ENCODE measurements around the gene LOXHD1. TPM values are rescaled to one million over a fixed set of nuclear protein-coding genes. Genes with fewer than 3 reads are reported as not detected.

LOXHD1 gene, protein sequence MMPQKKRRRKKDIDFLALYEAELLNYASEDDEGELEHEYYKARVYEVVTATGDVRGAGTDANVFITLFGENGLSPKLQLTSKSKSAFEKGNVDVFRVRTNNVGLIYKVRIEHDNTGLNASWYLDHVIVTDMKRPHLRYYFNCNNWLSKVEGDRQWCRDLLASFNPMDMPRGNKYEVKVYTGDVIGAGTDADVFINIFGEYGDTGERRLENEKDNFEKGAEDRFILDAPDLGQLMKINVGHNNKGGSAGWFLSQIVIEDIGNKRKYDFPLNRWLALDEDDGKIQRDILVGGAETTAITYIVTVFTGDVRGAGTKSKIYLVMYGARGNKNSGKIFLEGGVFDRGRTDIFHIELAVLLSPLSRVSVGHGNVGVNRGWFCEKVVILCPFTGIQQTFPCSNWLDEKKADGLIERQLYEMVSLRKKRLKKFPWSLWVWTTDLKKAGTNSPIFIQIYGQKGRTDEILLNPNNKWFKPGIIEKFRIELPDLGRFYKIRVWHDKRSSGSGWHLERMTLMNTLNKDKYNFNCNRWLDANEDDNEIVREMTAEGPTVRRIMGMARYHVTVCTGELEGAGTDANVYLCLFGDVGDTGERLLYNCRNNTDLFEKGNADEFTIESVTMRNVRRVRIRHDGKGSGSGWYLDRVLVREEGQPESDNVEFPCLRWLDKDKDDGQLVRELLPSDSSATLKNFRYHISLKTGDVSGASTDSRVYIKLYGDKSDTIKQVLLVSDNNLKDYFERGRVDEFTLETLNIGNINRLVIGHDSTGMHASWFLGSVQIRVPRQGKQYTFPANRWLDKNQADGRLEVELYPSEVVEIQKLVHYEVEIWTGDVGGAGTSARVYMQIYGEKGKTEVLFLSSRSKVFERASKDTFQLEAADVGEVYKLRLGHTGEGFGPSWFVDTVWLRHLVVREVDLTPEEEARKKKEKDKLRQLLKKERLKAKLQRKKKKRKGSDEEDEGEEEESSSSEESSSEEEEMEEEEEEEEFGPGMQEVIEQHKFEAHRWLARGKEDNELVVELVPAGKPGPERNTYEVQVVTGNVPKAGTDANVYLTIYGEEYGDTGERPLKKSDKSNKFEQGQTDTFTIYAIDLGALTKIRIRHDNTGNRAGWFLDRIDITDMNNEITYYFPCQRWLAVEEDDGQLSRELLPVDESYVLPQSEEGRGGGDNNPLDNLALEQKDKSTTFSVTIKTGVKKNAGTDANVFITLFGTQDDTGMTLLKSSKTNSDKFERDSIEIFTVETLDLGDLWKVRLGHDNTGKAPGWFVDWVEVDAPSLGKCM (N-terminal part only)
- total RNA-seq: under 1 TPM in 1 of 4 donors, not detected in 3; 0.16 TPM

DNA sequence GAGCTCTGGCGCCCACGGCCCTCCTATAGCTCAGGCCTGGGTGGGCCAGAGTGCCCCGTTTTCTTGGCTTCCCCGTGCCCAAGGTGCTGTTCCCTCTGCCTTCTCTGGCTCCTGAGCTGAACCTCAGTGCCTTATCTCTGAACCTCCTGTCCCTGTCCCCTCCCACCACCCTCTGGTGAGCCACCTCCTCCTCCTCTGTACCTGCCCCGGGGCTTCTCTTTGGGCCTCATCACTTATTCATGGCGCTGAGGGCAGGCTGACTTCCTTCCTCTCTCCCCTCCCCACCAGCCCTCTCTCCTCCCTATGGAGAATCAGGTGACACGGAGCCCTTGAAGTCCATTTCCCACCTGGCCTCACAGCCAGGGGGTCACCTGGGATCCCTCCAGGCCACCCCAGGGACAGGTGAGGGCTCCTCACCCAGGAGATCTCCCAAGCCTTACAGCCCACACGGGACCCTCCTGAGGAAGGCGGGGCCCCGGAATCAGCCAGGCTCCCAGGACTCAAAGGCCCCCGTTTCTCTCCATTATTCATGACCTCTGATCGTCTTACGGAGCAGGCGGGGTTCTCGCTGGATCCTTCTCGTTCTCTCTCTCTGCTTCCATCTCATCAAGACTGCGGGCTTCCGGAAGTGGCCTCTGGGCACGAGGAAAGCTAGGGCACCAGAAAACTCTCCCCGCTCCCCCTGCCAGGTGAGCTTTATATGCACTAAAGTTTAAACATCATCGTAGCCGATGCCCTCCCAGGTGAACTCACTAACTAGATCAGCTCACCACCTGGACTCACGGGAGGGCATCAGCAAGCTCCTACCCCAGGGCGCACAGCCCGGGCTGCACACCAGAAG is at the start of gene LOXHD1:
Gene LOXHD1, minus strand, starts transcription at position 106 of the 841 bp plus-strand sequence. CDS start 187 bp downstream, outside the sequence.
- in situ Hi-C loops (cut with MboI; ENCODE audit: low pct_ligation_motif_present in 1 of 4, low pct_unique_long_range_greater_than_20kb in 1 of 4, low sequenced_read_pairs in 3 of 4) (loop anchor here (5.0 to 25.0 kb wide), 7 partner anchors 95 to 513 kb away; no protein-coding TSS in a partner anchor), intact Hi-C loops (cut with DNase I; ENCODE audit: low total_unique reads) (loop anchor here (5.0 kb wide), 1 partner anchor 375 kb away; no protein-coding TSS in a partner anchor)
- TF ChIP-seq POLR2A (IDR thresholded peaks at IDR 0.05) (no peak), EP300 (IDR thresholded peaks at IDR 0.05; ENCODE audit: low read depth) (no peak), POLR2AphosphoS5 (IDR thresholded peaks at IDR 0.05) (no peak)
- TF ChIP-seq, protein P1, sequence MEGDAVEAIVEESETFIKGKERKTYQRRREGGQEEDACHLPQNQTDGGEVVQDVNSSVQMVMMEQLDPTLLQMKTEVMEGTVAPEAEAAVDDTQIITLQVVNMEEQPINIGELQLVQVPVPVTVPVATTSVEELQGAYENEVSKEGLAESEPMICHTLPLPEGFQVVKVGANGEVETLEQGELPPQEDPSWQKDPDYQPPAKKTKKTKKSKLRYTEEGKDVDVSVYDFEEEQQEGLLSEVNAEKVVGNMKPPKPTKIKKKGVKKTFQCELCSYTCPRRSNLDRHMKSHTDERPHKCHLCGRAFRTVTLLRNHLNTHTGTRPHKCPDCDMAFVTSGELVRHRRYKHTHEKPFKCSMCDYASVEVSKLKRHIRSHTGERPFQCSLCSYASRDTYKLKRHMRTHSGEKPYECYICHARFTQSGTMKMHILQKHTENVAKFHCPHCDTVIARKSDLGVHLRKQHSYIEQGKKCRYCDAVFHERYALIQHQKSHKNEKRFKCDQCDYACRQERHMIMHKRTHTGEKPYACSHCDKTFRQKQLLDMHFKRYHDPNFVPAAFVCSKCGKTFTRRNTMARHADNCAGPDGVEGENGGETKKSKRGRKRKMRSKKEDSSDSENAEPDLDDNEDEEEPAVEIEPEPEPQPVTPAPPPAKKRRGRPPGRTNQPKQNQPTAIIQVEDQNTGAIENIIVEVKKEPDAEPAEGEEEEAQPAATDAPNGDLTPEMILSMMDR (IDR thresholded peaks at IDR 0.05): no peak
- Histone ChIP-seq H3K9me3 (no peaks in the 10 kb centered on the region), H3K27me3 (no peaks in the 10 kb centered on the region), H3K4me3 (no peak within 1 kb of the TSS), H3K36me3 (no peaks in the 10 kb centered on the region), H3K4me1 (no peaks in the 10 kb centered on the region), H3K27ac (no peak within 1 kb of the TSS)
- DNase-seq: no peak
- 74% methylated on average over 25 of the region's 25 CpGs; no CpG with 5 or more reads in 1 of the 2 donors for WGBS, 2 donors (ENCODE audit: low coverage in 1 of 2)

DNA sequence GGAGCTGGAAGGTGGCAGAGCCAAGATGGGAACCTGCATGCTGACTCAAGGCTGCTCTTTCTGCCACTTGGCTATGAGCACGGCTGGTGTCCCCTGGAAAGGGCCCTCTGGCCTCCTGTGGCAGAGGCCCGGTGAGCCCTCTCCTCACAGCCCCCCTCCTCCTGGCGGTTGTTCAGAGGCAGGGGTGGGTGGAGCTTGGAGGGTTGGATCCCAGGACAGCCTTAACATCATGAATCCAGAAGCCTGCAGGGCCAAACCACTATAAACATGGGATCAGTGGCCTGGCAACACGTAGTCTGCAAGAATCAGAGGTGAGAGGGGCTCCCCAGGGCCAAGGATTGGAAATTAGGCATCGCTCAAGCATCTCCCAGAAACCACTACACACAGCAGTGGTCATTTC is 48.5 kb upstream of the LOXHD1 start:
- no peaks in the 10 kb centered on the region for H3K4me1 ChIP-seq
- no peaks in the 10 kb centered on the region for H3K36me3 ChIP-seq
- DNase-seq: no peak
- H3K27me3 ChIP-seq: no peaks in the 10 kb centered on the region
- intact Hi-C loops (cut with DNase I; ENCODE audit: low total_unique reads) (no loop called here), in situ Hi-C loops (cut with MboI; ENCODE audit: low pct_ligation_motif_present in 1 of 4, low pct_unique_long_range_greater_than_20kb in 1 of 4, low sequenced_read_pairs in 3 of 4) (no loop called here)
- H3K9me3 ChIP-seq: no peaks in the 10 kb centered on the region
- WGBS, 2 donors (ENCODE audit: low coverage in 1 of 2): 56 to 86% methylated on average over 1 to 4 of the region's 5 CpGs
- H3K4me3 ChIP-seq: no peak overlapping the region
- TF ChIP-seq, protein P1 (IDR thresholded peaks at IDR 0.05): no peak
- TF ChIP-seq POLR2A (IDR thresholded peaks at IDR 0.05): no peak
- TF ChIP-seq POLR2AphosphoS5 (IDR thresholded peaks at IDR 0.05): no peak
- TF ChIP-seq EP300 (IDR thresholded peaks at IDR 0.05; ENCODE audit: low read depth): no peak
- no peak overlapping the region for H3K27ac ChIP-seq

DNA sequence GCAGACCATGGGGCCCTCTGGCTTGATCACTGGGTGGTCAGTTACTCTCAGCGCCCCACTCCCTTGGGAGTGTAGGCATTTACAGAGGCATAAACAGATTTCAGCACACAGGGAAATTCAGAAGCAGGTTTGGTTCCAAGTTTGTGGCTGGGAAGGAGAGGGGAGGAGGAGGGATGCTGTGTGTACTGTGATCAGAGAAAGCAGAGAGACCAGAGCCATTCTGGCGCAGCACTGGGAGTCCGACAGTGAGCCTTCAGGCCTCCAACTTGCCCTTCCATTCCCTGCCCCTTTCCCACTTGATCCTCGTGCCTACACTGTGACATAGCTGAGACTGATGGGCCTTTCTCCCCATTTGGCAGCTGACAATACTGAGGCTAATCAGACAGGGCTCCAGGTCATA is 47.8 kb upstream of the LOXHD1 start:
- no peak overlapping the region for H3K4me3 ChIP-seq
- no peaks in the 10 kb centered on the region for H3K4me1 ChIP-seq
- in situ Hi-C loops (cut with MboI; ENCODE audit: low pct_ligation_motif_present in 1 of 4, low pct_unique_long_range_greater_than_20kb in 1 of 4, low sequenced_read_pairs in 3 of 4) (no loop called here), intact Hi-C loops (cut with DNase I; ENCODE audit: low total_unique reads) (no loop called here)
- no peak for DNase-seq
- TF ChIP-seq POLR2AphosphoS5 (IDR thresholded peaks at IDR 0.05) (no peak), POLR2A (IDR thresholded peaks at IDR 0.05) (no peak), EP300 (IDR thresholded peaks at IDR 0.05; ENCODE audit: low read depth) (no peak)
- no peaks in the 10 kb centered on the region for H3K36me3 ChIP-seq
- WGBS, 2 donors (ENCODE audit: low coverage in 1 of 2): 91% methylated on average over 4 of the region's 4 CpGs; no CpG with 5 or more reads in 1 of the 2 donors
- no peak overlapping the region for H3K27ac ChIP-seq
- H3K9me3 ChIP-seq: no peaks in the 10 kb centered on the region
- H3K27me3 ChIP-seq: no peaks in the 10 kb centered on the region

DNA sequence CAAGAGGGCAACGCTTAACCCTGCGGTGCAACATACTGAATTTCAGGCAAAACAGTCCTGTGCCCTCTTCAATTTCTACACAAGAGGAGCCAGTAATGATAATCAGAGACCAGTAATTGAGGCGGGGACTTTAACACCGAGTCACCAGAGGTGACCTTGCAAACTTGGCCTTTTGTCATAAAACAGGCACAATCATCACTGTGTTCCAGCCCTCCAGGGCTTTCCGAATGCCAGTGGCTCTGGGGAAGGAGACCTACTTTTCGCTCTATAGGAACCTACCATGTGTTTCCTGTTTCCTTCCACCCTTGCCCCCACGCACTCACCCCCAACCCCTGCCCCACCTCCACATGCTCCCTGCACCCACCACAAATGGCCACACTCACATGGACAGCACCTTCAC is 47.2 kb upstream of the LOXHD1 start:
- in situ Hi-C loops (cut with MboI; ENCODE audit: low pct_ligation_motif_present in 1 of 4, low pct_unique_long_range_greater_than_20kb in 1 of 4, low sequenced_read_pairs in 3 of 4) (no loop called here), intact Hi-C loops (cut with DNase I; ENCODE audit: low total_unique reads) (no loop called here)
- no peaks in the 10 kb centered on the region for H3K9me3 ChIP-seq
- TF ChIP-seq EP300 (IDR thresholded peaks at IDR 0.05; ENCODE audit: low read depth): no peak
- TF ChIP-seq POLR2A (IDR thresholded peaks at IDR 0.05): no peak
- TF ChIP-seq, protein P1 (IDR thresholded peaks at IDR 0.05): no peak
- TF ChIP-seq POLR2AphosphoS5 (IDR thresholded peaks at IDR 0.05): no peak
- H3K27me3 ChIP-seq: no peaks in the 10 kb centered on the region
- no peak for DNase-seq
- H3K27ac ChIP-seq: no peak overlapping the region
- H3K4me1 ChIP-seq: no peaks in the 10 kb centered on the region
- H3K36me3 ChIP-seq: no peaks in the 10 kb centered on the region
- 72 to 74% methylated on average over 7 of the region's 7 CpGs for WGBS, 2 donors (ENCODE audit: low coverage in 1 of 2)
- H3K4me3 ChIP-seq: no peak overlapping the region
